HepG2 (cell line): ENCODE results near the gene SCP2. TPM values are rescaled to one million over a fixed set of nuclear protein-coding genes. Genes with fewer than 3 reads are reported as not detected.

Experiments
- AGO2 ChIP-seq: fragments of 200-400 bp; formaldehyde crosslinking; optimal IDR thresholded peaks from 2 replicates; pipeline ENCODE3; 2017; ENCODE audit warnings: mild to moderate bottlenecking, low read depth, low read length, moderate library complexity
- EZH2 ChIP-seq: conservative IDR thresholded peaks from 2 replicates; pipeline ENCODE4 v1.6.1; 2012; ENCODE audit warnings: mild to moderate bottlenecking, low read depth, low read length, moderate library complexity
- GATAD2A ChIP-seq: IDR thresholded peaks from 2 replicates; pipeline ENCODE4 v1.6.1; 2016
- GTF2F1 ChIP-seq: fragments of 150-350 bp; IDR thresholded peaks from 2 replicates; pipeline ENCODE4 v1.6.1; 2014; ENCODE audit warnings: low read length
- HDAC1 ChIP-seq: sonication (generic); formaldehyde crosslinking; IDR thresholded peaks from 2 replicates; pipeline ENCODE4 v1.5.1; 2020; ENCODE audit warnings: mild to moderate bottlenecking, missing genetic modification reagents
- JDP2 ChIP-seq: sonication (generic); formaldehyde crosslinking; IDR thresholded peaks from 2 replicates; pipeline ENCODE4 v1.8.1; 2022; ENCODE audit warnings: missing genetic modification reagents, borderline replicate concordance
- POLR2A ChIP-seq, 2 experiments: IDR thresholded peaks; 2 replicates each; pipeline ENCODE4 v1.6.1; 2011; ENCODE audit warnings: low read depth in 2 of 2, low read length in 2 of 2, mild to moderate bottlenecking in 1 of 2, moderate library complexity in 1 of 2; ENCODE audit not compliant: insufficient read depth in 1 of 2
- PTBP1 ChIP-seq: fragments of 200-400 bp; formaldehyde crosslinking; IDR thresholded peaks from 2 replicates; pipeline ENCODE4 v1.6.1; 2018; ENCODE audit warnings: low read length, low read depth; ENCODE audit not compliant: poor library complexity, severe bottlenecking
- RARA ChIP-seq: IDR thresholded peaks from 2 replicates; pipeline ENCODE4 v1.6.1; 2016; ENCODE audit warnings: missing genetic modification reagents, missing compliant biosample characterization
- TAF15 ChIP-seq: fragments of 200-400 bp; formaldehyde crosslinking; IDR thresholded peaks from one replicate; pipeline ENCODE4 v1.6.1; 2018; ENCODE audit warnings: mild to moderate bottlenecking, low read depth, low read length; ENCODE audit not compliant: poor library complexity, severe bottlenecking
- WIZ ChIP-seq: sonication (generic); formaldehyde crosslinking; IDR thresholded peaks from 2 replicates; pipeline ENCODE4 v1.5.1; 2020; ENCODE audit warnings: mild to moderate bottlenecking, missing genetic modification reagents
- ZBTB7A ChIP-seq: sonication (generic); formaldehyde crosslinking; IDR thresholded peaks from 2 replicates; pipeline ENCODE4 v1.8.0; 2022; ENCODE audit warnings: mild to moderate bottlenecking, missing genetic modification reagents
- ZMYM2 ChIP-seq: sonication (generic); formaldehyde crosslinking; IDR thresholded peaks from 2 replicates; pipeline ENCODE4 v1.8.0; 2022; ENCODE audit warnings: mild to moderate bottlenecking, missing genetic modification reagents
- ZNF331 ChIP-seq: sonication (generic); formaldehyde crosslinking; IDR thresholded peaks from 2 replicates; pipeline ENCODE4 v1.4.0; 2020; ENCODE audit warnings: missing genetic modification reagents
- ZNF337 ChIP-seq: sonication (generic); formaldehyde crosslinking; IDR thresholded peaks from 2 replicates; pipeline ENCODE4 v1.5.1; 2020; ENCODE audit warnings: missing genetic modification reagents, low read depth, mild to moderate bottlenecking, borderline replicate concordance
- ZNF496 ChIP-seq: sonication (generic); formaldehyde crosslinking; IDR thresholded peaks from 2 replicates; pipeline ENCODE4 v1.8.1; 2023; ENCODE audit warnings: mild to moderate bottlenecking, moderate library complexity, missing genetic modification reagents; ENCODE audit not compliant: insufficient replicate concordance
- ZNF615 ChIP-seq: sonication (generic); formaldehyde crosslinking; IDR thresholded peaks from 2 replicates; pipeline ENCODE4 v1.5.0; 2020; ENCODE audit warnings: mild to moderate bottlenecking, missing genetic modification reagents, borderline replicate concordance
- polyA plus RNA-seq, 8 experiments: library from polyadenylated mRNA; depleted of rRNA in 3 of 8; stranded (reverse) in 7 of 8; unstranded in 1 of 8; fragments of >200 nt; fragmentation: Illumina TruSeq in 4 of 8; extraction: Trizol in 4 of 8; gene quantifications; 2 replicates each; pipeline versions ENCODE4 v1.2.1 to v1.2.3, GENCODE V29; 2011 to 2016; ENCODE audit warnings: low read depth in 4 of 8, missing spikeins in 1 of 8, mixed read lengths in 1 of 8; ENCODE audit not compliant: insufficient read depth in 1 of 8
- total RNA-seq, 5 experiments: library from RNA; depleted of rRNA; stranded (reverse); fragments of >200 nt; fragmentation: Illumina TruSeq; extraction: Trizol; gene quantifications; 2 replicates each; pipeline ENCODE4 v1.2.3, GENCODE V29; 2016; ENCODE audit warnings: low read depth in 1 of 5
- TF ChIP-seq, protein P1 (sequence below): sonication (generic); formaldehyde crosslinking; IDR thresholded peaks from 2 replicates; pipeline ENCODE4 v1.4.0; 2020; ENCODE audit warnings: missing genetic modification reagents
- TF ChIP-seq, protein P2 (sequence below): sonication (generic); formaldehyde crosslinking; IDR thresholded peaks from 2 replicates; pipeline ENCODE4 v1.9.0; 2021; ENCODE audit warnings: missing genetic modification reagents, mild to moderate bottlenecking, borderline replicate concordance
- TF ChIP-seq, protein P3 (sequence below): sonication (generic); formaldehyde crosslinking; IDR thresholded peaks from 2 replicates; pipeline ENCODE4 v1.4.0; 2020; ENCODE audit warnings: low read depth, mild to moderate bottlenecking, missing genetic modification reagents
- TF ChIP-seq, protein P4 (sequence below): sonication (generic); formaldehyde crosslinking; IDR thresholded peaks from 2 replicates; pipeline ENCODE4 v1.5.0; 2020; ENCODE audit warnings: mild to moderate bottlenecking, missing genetic modification reagents, moderate library complexity

SCP2 gene
- total and polyA plus RNA-seq, 2 of the 13 experiments (the other 11 are each of a cell fraction or from before 2014, with no cell fraction given) = 59.0 to 133 TPM

DNA sequence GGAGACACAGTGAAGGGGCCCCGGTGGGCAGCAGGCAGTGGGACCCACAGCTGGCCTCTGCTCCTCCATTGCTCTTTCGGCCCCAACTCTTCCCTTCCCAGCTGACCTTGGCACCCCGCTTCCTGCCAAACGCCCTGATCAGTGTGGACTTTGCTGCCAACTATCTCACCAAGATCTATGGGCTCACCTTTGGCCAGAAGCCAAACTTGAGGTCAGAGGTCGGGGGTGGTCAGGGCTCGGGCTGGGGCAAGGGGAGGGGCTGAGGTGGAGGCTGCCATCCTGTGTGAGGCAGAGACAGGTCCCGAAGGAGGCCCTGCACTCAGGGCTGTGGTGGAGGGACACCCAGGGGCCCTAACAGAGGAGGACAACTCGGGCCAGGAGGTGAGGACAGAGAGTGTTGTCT lies 148.7 kb downstream of the SCP2 start (continued):
- TF ChIP-seq GTF2F1 = no peak
- no peak for TF ChIP-seq AGO2
- no peak for TF ChIP-seq WIZ (CRISPR knock-in tag)
- TF ChIP-seq, protein P1, sequence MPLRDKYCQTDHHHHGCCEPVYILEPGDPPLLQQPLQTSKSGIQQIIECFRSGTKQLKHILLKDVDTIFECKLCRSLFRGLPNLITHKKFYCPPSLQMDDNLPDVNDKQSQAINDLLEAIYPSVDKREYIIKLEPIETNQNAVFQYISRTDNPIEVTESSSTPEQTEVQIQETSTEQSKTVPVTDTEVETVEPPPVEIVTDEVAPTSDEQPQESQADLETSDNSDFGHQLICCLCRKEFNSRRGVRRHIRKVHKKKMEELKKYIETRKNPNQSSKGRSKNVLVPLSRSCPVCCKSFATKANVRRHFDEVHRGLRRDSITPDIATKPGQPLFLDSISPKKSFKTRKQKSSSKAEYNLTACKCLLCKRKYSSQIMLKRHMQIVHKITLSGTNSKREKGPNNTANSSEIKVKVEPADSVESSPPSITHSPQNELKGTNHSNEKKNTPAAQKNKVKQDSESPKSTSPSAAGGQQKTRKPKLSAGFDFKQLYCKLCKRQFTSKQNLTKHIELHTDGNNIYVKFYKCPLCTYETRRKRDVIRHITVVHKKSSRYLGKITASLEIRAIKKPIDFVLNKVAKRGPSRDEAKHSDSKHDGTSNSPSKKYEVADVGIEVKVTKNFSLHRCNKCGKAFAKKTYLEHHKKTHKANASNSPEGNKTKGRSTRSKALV (CRISPR knock-in tag) = no peak
- TF ChIP-seq EZH2 = no peak
- peak; percentile 74 for TF ChIP-seq HDAC1 (CRISPR knock-in tag)
- TF ChIP-seq JDP2 (CRISPR knock-in tag) = no peak
- TF ChIP-seq, protein P2, sequence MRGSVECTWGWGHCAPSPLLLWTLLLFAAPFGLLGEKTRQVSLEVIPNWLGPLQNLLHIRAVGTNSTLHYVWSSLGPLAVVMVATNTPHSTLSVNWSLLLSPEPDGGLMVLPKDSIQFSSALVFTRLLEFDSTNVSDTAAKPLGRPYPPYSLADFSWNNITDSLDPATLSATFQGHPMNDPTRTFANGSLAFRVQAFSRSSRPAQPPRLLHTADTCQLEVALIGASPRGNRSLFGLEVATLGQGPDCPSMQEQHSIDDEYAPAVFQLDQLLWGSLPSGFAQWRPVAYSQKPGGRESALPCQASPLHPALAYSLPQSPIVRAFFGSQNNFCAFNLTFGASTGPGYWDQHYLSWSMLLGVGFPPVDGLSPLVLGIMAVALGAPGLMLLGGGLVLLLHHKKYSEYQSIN (CRISPR knock-in tag) = no peak
- TF ChIP-seq PTBP1 = no peak
- no peak for TF ChIP-seq TAF15
- no peak; the same call in 1 of the 2 replicates for TF ChIP-seq GATAD2A (CRISPR knock-in tag)
- TF ChIP-seq, protein P3, sequence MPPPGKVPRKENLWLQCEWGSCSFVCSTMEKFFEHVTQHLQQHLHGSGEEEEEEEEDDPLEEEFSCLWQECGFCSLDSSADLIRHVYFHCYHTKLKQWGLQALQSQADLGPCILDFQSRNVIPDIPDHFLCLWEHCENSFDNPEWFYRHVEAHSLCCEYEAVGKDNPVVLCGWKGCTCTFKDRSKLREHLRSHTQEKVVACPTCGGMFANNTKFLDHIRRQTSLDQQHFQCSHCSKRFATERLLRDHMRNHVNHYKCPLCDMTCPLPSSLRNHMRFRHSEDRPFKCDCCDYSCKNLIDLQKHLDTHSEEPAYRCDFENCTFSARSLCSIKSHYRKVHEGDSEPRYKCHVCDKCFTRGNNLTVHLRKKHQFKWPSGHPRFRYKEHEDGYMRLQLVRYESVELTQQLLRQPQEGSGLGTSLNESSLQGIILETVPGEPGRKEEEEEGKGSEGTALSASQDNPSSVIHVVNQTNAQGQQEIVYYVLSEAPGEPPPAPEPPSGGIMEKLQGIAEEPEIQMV = no peak
- no peak for TF ChIP-seq ZNF331
- TF ChIP-seq ZNF496 (CRISPR knock-in tag) = no peak
- TF ChIP-seq ZNF337 (CRISPR knock-in tag) = no peak
- peak; percentile 76 for TF ChIP-seq RARA (CRISPR knock-in tag)
- peak; percentile 75; the same call in 1 of the 2 replicates for TF ChIP-seq ZMYM2 (CRISPR knock-in tag)
- no peak for TF ChIP-seq POLR2A (IDR thresholded peaks at IDR 0.05; ENCODE audit: insufficient read depth in 1 of 2, low read depth in 2 of 2, low read length in 2 of 2)
- TF ChIP-seq, protein P4, sequence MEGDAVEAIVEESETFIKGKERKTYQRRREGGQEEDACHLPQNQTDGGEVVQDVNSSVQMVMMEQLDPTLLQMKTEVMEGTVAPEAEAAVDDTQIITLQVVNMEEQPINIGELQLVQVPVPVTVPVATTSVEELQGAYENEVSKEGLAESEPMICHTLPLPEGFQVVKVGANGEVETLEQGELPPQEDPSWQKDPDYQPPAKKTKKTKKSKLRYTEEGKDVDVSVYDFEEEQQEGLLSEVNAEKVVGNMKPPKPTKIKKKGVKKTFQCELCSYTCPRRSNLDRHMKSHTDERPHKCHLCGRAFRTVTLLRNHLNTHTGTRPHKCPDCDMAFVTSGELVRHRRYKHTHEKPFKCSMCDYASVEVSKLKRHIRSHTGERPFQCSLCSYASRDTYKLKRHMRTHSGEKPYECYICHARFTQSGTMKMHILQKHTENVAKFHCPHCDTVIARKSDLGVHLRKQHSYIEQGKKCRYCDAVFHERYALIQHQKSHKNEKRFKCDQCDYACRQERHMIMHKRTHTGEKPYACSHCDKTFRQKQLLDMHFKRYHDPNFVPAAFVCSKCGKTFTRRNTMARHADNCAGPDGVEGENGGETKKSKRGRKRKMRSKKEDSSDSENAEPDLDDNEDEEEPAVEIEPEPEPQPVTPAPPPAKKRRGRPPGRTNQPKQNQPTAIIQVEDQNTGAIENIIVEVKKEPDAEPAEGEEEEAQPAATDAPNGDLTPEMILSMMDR (CRISPR knock-in tag) = 0 out of 2 replicates have a peak, but pooled peaks have one; percentile 14
- no peak for TF ChIP-seq ZNF615
- TF ChIP-seq ZBTB7A = peak; percentile 78
